Kidney tubule cell (primary cell): ENCODE results near the gene NDST4.

ENCODE experiments used
- DNase-seq: peaks from one replicate; pipeline ENCODE4 v3.0.0-alpha.2; 2018; ENCODE audit warnings: low spot score

Gene NDST4

DNA sequence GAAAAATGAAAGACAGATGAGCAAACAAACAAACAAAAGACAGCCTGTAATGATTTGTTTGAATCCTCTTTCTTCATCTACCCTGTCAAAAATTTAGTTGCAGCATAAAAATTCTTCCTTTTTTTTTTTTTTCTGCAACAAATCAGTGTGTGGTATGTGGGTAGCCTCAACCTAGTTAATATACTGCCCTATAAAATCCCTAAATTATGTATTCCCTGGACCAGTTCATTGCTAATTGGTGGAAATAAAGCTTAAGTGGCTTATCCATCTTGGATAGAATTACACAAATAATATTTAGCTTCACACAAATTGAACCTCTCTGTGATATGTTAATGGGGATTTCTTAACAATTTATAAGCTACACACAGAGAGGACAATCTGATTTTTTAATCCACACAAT lies 208.4 kb downstream of the NDST4 start:
- DNase-seq: no peak

GRCh38 chr4:114900934-114901333 lies 212.5 kb downstream of the NDST4 start:
- no peak for DNase-seq

DNA sequence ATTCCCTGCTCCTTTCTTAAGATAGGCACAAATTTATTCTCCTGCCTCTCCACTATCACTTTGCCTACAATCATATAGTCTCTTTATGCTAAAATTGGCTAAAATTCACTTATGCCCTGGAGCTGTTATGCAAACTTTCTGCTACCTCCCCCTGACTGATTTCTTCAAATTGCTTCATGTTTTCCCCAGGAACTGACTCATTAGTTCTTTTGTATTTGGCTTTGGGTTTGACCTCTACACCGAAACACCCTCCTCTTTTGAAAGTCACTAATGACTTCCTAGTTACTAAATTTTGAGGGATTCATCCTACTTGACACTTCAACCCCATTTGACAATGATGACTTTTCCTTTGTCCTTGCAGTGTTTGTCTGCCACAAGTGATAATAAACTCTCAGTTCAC lies 222.6 kb downstream of the NDST4 start:
- no peak for DNase-seq

- DNase-seq: no peak
Observed at GRCh38 chr4:114886761-114887160, 226.7 kb downstream of the NDST4 start.

DNA sequence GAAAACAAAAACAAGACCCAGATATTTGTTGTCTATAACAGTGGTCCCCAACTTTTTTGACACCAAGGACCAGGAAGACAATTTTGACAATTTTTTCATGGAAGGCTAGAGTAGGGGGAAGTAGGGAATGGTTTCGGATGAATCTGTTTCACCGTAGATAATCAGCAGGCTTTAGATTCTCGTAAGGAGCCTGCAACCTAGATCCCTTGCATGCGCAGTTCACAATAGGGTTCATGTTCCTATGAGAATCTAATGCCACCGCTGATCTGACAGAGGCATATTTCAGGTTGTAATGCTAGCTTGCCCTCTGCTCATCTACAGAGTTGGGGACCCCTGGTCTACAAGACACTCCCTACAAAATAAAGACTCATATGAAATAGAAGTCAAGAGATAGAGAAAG lies 229.8 kb downstream of the NDST4 start:
- DNase-seq: no peak

GRCh38 chr4:114879916-114880669 lies 233.3 kb downstream of the NDST4 start:
- DNase-seq: no peak

DNA sequence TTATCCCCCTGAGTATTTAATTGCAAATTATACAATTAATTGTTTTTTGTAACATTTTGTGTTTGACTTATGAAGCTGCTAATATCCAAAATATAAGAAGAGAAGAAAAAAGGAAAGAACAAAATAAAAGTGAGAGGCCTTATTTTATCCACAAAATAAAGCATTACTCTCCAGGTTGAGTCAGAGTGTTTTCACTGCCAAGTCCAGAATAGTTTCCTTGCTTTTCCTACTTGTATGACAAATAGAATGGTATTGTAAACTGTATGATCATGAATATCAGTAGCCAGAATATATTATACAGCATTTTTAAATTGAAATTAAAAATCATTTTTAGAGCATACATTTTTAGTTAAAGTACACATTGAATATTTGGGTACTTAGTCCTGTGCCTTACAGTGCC lies 237.8 kb downstream of the NDST4 start:
- no peak for DNase-seq

DNA sequence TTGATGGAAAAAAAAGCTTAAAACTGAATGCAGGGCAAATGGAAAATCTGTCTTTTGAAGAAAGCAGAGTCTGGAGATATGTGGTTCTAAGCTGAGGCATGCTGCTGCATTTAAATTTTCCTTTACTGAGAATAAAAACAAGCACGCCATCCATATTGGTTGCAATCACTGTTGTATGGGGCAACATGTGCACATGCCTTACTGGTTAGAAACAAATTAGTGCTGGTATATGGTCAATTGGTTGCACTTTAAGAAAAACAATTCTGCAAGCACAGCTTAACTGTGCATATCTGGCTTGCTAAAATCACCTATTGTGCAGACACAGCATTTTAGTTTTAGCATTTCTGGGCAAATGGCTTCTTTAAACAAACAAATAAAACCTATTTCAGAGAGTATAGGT lies 239.1 kb downstream of the NDST4 start:
- DNase-seq: no peak

DNA sequence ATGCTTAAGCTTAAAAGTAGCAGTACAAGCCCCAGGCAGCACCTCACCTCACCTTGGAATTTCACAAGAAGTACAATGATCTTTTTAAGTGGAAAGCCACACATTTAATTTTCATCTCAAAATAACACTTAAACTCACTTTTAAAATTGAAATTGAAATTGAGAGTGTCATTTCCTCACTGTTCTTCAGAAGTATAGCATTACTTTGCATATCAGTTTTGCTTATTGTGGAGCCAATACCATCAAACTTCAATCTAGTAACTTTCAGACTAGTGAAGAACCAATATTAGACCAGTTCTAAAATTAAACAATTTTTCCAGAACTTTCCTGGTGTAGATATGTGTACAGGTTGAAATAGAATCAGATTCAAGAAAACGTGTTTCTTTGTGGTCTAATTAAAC lies 242.4 kb downstream of the NDST4 start:
- no peak for DNase-seq

GRCh38 chr4:114866901-114867670 lies 246.3 kb downstream of the NDST4 start:
- no peak for DNase-seq

GRCh38 chr4:114864060-114864459 lies 249.4 kb downstream of the NDST4 start:
- no peak for DNase-seq

- no peak for DNase-seq
Observed at GRCh38 chr4:114860786-114861185, 252.6 kb downstream of the NDST4 start.

DNA sequence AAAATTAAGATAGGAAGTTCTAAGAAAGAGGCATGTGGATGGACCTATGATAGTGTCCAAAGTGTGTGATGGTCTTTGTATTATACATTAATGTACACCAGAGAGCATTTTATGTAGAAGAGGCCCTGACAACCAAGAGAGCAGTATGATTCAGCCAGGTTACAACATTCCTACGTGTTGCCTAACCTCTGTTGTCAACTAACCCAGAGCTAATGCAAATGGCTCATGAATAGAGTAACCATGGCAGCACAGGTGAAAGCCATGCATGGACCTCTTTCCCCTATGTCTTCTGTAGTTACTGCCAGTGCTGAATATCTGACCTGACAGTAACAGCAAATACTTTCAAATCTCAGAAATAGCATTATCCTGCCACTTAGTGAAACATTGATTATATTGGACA lies 255.6 kb downstream of the NDST4 start:
- peak; percentile 26 for DNase-seq

DNA sequence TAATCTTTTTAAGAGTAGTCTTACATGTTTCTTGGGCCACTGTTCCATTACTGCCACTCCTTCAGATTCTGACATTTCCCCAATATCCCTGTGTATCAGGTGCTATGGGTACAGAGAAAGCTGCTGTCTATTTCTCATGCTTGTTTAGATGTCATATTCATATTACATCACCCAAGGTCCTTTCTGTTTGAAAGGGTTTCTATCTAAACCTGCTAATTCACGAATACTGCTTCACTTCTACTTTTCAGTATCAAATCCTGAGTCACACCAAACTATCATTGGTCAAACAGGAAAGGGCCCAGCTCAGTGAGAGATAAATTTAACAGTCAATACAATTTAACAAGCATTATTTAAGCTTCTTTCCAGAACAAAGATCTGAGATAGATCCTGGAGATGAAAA lies 273.4 kb downstream of the NDST4 start:
- no peak for DNase-seq

DNA sequence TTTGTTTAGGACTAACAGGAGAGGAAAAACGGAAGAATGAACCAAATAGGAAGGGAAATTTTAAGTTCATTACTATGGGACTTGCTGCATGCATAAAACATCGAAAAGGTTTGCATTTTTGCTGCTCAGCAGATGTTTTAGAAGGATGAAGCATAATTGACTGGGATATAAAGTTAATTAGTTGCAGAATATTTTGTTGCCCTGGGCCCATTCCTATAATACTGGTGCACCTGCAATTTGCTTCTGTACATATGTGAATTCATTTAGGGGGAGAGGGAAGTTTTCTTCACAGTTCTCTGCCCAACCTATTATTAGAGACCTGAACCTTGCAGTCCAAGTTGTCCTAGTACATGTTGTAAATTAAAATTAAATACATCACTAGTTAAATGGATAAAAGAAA lies 282.8 kb downstream of the NDST4 start:
- DNase-seq: no peak

DNA sequence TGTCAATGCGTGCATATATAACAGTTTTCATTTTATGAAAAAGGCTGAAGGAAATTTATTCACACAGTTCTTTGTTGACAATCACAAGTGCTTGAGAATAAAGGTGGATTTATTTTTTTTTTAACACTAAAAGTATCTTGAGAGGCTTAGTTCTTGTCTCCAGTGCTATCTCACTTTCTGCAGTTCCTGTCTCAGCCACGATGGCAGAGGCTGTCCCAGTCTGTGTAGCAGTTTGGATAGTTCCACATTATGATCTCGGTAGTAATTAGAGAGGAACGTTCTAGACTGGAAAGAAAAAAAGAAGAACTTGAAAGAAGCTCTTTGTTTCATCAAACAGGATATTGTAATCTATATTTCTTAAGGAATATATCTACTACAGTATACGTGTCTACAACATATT lies 285.8 kb downstream of the NDST4 start:
- no peak for DNase-seq

DNA sequence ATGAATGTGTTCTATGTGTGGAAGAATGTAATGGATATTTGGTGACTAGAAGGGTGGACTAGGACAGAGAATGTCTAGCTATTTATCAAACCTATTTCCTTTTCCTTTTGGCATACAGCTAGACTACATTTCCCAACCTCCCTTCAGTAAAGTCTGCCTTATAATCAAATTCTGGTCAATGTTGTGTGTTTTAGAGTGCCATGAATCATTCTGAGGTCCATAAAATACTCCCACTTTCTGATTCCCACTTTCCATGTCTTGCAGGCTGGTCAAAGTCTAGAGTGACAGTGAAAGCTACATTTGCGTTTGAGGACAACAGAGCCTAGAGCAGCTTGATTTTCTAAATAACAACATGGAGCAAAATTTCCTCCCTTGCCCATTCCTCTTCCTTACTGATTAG lies 297.7 kb downstream of the NDST4 start:
- no peak for DNase-seq

DNA sequence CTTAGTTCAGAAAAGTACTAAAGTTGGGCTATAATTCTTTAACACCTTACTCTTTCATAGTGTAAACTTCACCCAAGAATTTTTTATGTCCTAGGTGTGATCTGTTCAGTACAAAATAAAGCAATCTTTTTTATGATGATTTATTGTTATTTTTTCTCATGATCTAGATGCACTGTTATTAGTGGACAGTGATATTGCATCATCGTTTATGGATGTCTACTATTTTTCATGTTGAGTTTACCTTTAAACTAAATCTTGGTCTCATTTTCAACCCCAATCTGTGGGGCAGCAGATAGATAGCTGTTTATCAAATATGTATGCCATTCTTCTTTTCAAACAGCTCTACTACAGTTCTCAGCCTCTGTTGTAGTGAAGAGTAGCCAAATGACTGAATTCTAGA lies 299.5 kb downstream of the NDST4 start:
- DNase-seq: no peak

DNA sequence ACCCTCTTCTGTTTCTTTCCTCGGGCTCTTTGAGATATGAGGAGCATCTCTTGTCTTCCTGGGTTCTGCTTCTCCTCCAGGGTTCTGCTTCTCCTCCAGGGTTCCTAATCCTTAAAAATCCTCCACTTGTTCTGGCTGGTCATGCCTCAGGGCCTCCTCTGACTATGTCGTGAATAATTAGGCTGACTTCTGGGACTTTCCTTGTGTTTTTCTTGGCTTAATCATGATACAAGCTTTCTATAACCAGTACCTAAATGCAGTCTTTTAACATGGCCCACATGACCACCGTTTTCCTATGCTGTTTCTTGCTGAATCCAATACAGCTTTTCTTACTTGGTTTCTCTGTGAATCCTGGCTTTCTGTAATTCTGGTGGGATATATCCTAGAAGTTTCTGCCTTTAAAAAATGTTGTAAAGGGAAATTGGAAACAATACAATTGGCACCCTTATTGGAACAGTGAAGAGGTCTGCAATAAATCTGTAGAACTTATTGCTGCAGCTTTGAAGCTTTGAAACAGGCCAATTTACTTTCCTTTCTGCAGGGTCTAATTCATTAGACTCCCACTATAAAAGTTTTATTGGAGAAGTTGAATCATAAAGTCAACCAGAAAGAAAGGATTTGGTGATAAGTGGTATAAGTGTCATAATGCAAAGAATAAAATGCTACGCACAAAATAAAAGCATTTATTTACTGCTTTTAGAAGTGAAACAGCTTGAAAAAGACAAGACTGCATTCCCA lies 301.7 kb downstream of the NDST4 start:
- peak; percentile 7 for DNase-seq

DNA sequence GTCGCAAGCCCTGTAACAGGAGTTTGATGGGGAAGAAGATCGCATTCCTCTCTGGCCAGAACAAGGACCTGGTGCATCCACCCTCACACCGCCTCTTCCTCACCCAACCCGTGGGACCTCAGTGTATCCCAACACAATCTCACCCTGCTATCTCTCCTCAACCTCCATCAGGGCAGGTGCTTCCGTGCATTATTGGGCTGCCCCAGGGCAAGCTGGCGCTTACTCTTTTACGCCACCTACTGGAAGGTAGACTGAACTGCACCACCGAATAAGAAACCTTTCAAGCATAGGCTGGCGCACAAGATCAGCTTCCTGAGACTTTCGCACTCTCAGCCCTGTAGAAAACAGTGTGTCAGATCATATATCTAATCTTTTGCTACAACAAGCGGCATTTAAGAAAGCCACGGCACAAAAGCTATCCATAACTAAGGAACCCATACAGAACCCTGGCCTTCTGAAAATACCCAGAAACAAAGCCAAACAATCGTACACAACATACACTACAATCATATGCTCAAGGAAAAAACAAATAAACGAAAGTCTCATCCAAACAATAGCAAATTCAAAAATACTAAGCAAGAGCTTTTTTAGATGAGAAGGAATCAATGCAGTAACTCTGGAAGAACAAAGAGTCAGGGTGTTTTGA lies 305.5 kb downstream of the NDST4 start:
- peak; percentile 55 for DNase-seq

DNA sequence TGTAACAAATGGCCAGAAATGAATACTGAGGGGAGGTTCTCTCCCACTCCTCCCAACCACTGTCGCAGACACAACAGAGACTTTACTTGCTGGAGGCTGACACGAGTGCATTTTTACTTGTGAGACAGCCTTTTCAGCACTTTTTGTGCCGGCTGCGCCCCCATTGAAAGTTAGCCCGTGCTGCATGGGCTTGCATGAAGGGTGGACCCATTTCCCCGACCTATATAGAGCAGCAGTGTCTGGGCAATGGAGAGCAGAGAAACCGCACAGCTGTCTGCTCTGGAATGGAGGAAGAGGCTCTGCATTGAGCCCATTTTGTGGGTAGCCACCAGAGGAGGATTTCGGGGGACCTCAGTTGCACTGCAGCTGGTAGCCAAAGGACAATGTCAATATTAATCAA lies 306.1 kb downstream of the NDST4 start:
- DNase-seq: no peak

DNA sequence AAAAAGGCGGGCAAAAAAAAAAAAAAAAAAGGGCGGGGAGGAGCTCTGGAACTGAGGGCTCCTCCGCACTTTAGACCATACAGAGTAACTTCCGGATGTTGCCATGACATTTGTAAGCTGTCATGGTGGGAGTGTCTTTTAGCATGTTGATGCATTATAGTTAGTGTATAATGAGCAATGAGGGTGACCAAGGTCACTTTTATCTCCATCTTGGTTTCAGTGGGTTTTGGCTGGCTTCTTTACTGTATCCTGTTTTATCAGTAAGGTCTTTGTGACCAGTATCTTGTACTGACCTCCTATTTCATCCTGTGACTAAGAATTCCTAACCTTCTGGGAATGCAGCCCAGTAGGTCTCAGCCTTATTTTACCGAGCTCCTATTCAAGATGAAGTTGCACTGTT lies 321.4 kb downstream of the NDST4 start:
- DNase-seq: no peak

- DNase-seq: no peak
Observed at GRCh38 chr4:114785570-114785969, 327.9 kb downstream of the NDST4 start.
